K562 (cell line): ENCODE results near the gene PAN2. TPM values are rescaled to one million over a fixed set of nuclear protein-coding genes. Genes with fewer than 3 reads are reported as not detected.

Experiments
- CREB1 ChIP-seq, 2 experiments: sonication (generic) in 1 of 2; formaldehyde crosslinking in 1 of 2; IDR thresholded peaks; 2 replicates each; pipeline versions ENCODE4 v1.6.1 to v1.8.0; 2012 to 2022; ENCODE audit warnings: inconsistent platforms in 1 of 2, mild to moderate bottlenecking in 1 of 2, missing genetic modification reagents in 1 of 2, moderate library complexity in 1 of 2
- JUNB ChIP-seq: fragments of 450-650 bp; formaldehyde crosslinking; conservative IDR thresholded peaks from 2 replicates; pipeline ENCODE4 v1.4.0; 2020; ENCODE audit warnings: mild to moderate bottlenecking
- POLR3A ChIP-seq: IDR thresholded peaks from 2 replicates; pipeline ENCODE4 v1.6.1; 2011; ENCODE audit warnings: borderline replicate concordance, mild to moderate bottlenecking, moderate library complexity; ENCODE audit not compliant: insufficient read length, insufficient read depth; ENCODE audit errors: extremely low read depth
- RBM39 ChIP-seq: fragments of 200-400 bp; formaldehyde crosslinking; optimal IDR thresholded peaks from 2 replicates; pipeline ENCODE3; 2018; ENCODE audit warnings: low read depth, low read length
- RNF2 ChIP-seq: sonication (generic); IDR thresholded peaks from 2 replicates; pipeline ENCODE4 v1.6.1; 2016
- TBP ChIP-seq: optimal IDR thresholded peaks from 2 replicates; pipeline ENCODE3; 2011; ENCODE audit warnings: low read depth, low read length, improper control_type of control experiment
- XRCC5 ChIP-seq: fragments of 200-400 bp; formaldehyde crosslinking; IDR thresholded peaks from 2 replicates; pipeline ENCODE4 v1.6.1; 2017; ENCODE audit warnings: low read depth, mild to moderate bottlenecking, low read length
- ZFX ChIP-seq: sonication (generic); formaldehyde crosslinking; IDR thresholded peaks from 2 replicates; pipeline ENCODE4 v1.8.0; 2022; ENCODE audit warnings: mild to moderate bottlenecking, missing genetic modification reagents, moderate library complexity
- polyA plus RNA-seq, 8 experiments: library from polyadenylated mRNA; depleted of rRNA in 4 of 8; stranded (reverse) in 5 of 8; unstranded in 3 of 8; fragments of >200 nt; fragmentation: Nextera tagmentation in 2 of 8; fragmentation: Illumina TruSeq in 1 of 8; extraction: Ambion mirVana in 2 of 8; extraction: Trizol in 1 of 8; gene quantifications; 2 replicates each; pipeline versions ENCODE4 v1.2.1 to v1.2.3, GENCODE V29; 2011 to 2014; ENCODE audit warnings: inconsistent platforms in 1 of 8, missing spikeins in 1 of 8
- total RNA-seq, 7 experiments: library from RNA; depleted of rRNA in 6 of 7; stranded (reverse); fragments of >200 nt in 6 of 7; fragmentation: Illumina TruSeq in 2 of 7; extraction: Trizol in 2 of 7; gene quantifications; 2 replicates each; pipeline versions ENCODE4 v1.2.1 to v1.2.3, GENCODE V29; 2011 to 2021; ENCODE audit warnings: low replicate concordance in 1 of 7
- TF ChIP-seq, protein P1 (sequence below): fragments of 450-650 bp; IDR thresholded peaks from 2 replicates; pipeline ENCODE4 v1.6.1; 2016; ENCODE audit warnings: low read depth
- TF ChIP-seq, protein P2 (sequence below), 3 experiments: IDR thresholded peaks in 2 of 3; conservative IDR thresholded peaks in 1 of 3; 2 replicates each; pipeline ENCODE4 v1.5.1; 2011 to 2012; ENCODE audit warnings: low read length in 3 of 3, mild to moderate bottlenecking in 3 of 3, control low read depth in 2 of 3, improper control_type of control experiment in 1 of 3, inconsistent platforms in 1 of 3, low read depth in 1 of 3, mixed read lengths in 1 of 3, moderate library complexity in 1 of 3; ENCODE audit not compliant: insufficient read depth in 2 of 3
- TF ChIP-seq, protein P3 (sequence below): sonication (generic); IDR thresholded peaks from 2 replicates; pipeline ENCODE4 v1.6.1; 2016
- TF ChIP-seq, protein P4 (sequence below): fragments of 200-800 bp; sonication (Bioruptor generic); IDR thresholded peaks from 2 replicates; pipeline ENCODE4 v1.6.1; 2017; ENCODE audit warnings: missing genetic modification characterization, missing compliant biosample characterization

The PAN2 gene
- total and polyA plus RNA-seq, 9 of the 15 experiments (the other 6 are each of a cell fraction or from before 2014, with no cell fraction given) = 15.0 to 66.1 (median 25.9) TPM

DNA sequence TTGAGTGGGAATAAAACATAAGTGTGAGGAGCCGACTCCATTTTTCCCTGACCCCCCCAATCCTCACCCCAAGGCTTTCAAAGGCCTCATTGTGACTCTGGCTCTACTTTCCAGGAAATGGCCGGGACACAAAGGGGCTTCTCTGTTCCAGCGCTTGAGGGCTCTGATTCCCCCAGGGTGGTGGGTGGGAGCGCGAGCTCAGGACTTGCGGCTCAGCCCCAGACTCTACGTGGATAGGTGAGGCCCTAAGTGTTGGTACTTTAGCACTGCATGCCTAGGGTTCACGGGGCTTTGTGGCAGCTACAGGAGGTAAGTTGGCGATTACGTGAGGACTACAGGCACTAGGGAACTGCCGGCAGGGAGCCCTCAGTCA lies 18.6 kb downstream of the PAN2 start (continued):
- TF ChIP-seq, protein P1, sequence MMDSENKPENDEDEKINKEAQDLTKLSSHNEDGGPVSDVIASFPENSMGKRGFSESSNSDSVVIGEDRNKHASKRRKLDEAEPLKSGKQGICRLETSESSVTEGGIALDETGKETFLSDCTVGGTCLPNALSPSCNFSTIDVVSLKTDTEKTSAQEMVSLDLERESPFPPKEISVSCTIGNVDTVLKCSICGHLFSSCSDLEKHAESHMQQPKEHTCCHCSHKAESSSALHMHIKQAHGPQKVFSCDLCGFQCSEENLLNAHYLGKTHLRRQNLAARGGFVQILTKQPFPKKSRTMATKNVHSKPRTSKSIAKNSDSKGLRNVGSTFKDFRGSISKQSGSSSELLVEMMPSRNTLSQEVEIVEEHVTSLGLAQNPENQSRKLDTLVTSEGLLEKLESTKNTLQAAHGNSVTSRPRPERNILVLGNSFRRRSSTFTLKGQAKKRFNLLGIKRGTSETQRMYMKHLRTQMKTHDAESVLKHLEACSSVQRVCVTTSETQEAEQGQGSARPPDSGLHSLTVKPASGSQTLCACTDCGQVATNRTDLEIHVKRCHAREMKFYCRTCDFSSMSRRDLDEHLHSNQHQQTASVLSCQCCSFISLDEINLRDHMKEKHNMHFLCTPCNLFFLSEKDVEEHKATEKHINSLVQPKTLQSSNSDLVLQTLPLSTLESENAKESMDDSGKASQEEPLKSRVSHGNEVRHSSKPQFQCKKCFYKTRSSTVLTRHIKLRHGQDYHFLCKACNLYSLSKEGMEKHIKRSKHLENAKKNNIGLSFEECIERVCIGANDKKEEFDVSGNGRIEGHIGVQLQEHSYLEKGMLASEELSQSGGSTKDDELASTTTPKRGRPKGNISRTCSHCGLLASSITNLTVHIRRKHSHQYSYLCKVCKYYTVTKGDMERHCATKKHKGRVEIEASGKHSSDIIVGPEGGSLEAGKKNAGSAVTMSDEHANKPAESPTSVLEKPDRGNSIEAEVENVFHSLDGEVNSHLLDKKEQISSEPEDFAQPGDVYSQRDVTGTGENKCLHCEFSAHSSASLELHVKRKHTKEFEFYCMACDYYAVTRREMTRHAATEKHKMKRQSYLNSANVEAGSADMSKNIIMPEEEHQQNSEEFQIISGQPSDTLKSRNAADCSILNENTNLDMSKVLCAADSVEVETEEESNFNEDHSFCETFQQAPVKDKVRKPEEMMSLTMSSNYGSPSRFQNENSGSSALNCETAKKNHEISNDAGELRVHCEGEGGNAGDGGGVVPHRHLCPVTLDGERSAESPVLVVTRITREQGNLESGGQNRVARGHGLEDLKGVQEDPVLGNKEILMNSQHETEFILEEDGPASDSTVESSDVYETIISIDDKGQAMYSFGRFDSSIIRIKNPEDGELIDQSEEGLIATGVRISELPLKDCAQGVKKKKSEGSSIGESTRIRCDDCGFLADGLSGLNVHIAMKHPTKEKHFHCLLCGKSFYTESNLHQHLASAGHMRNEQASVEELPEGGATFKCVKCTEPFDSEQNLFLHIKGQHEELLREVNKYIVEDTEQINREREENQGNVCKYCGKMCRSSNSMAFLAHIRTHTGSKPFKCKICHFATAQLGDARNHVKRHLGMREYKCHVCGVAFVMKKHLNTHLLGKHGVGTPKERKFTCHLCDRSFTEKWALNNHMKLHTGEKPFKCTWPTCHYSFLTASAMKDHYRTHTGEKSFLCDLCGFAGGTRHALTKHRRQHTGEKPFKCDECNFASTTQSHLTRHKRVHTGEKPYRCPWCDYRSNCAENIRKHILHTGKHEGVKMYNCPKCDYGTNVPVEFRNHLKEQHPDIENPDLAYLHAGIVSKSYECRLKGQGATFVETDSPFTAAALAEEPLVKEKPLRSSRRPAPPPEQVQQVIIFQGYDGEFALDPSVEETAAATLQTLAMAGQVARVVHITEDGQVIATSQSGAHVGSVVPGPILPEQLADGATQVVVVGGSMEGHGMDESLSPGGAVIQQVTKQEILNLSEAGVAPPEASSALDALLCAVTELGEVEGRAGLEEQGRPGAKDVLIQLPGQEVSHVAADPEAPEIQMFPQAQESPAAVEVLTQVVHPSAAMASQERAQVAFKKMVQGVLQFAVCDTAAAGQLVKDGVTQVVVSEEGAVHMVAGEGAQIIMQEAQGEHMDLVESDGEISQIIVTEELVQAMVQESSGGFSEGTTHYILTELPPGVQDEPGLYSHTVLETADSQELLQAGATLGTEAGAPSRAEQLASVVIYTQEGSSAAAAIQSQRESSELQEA = no peak
- TF ChIP-seq ZFX = peak; percentile 70
- TF ChIP-seq JUNB (CRISPR knock-in tag) = no peak
- no peak for TF ChIP-seq RNF2
- TF ChIP-seq, protein P2, sequence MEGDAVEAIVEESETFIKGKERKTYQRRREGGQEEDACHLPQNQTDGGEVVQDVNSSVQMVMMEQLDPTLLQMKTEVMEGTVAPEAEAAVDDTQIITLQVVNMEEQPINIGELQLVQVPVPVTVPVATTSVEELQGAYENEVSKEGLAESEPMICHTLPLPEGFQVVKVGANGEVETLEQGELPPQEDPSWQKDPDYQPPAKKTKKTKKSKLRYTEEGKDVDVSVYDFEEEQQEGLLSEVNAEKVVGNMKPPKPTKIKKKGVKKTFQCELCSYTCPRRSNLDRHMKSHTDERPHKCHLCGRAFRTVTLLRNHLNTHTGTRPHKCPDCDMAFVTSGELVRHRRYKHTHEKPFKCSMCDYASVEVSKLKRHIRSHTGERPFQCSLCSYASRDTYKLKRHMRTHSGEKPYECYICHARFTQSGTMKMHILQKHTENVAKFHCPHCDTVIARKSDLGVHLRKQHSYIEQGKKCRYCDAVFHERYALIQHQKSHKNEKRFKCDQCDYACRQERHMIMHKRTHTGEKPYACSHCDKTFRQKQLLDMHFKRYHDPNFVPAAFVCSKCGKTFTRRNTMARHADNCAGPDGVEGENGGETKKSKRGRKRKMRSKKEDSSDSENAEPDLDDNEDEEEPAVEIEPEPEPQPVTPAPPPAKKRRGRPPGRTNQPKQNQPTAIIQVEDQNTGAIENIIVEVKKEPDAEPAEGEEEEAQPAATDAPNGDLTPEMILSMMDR (IDR thresholded peaks at IDR 0.05 in 2 of 3, conservative IDR thresholded peaks at IDR 0.05 in 1 of 3; ENCODE audit: insufficient read depth in 2 of 3, low read depth in 1 of 3, low read length in 3 of 3) = no peak
- TF ChIP-seq TBP = no peak
- TF ChIP-seq, protein P3, sequence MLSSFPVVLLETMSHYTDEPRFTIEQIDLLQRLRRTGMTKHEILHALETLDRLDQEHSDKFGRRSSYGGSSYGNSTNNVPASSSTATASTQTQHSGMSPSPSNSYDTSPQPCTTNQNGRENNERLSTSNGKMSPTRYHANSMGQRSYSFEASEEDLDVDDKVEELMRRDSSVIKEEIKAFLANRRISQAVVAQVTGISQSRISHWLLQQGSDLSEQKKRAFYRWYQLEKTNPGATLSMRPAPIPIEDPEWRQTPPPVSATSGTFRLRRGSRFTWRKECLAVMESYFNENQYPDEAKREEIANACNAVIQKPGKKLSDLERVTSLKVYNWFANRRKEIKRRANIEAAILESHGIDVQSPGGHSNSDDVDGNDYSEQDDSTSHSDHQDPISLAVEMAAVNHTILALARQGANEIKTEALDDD = no peak
- TF ChIP-seq, protein P4, sequence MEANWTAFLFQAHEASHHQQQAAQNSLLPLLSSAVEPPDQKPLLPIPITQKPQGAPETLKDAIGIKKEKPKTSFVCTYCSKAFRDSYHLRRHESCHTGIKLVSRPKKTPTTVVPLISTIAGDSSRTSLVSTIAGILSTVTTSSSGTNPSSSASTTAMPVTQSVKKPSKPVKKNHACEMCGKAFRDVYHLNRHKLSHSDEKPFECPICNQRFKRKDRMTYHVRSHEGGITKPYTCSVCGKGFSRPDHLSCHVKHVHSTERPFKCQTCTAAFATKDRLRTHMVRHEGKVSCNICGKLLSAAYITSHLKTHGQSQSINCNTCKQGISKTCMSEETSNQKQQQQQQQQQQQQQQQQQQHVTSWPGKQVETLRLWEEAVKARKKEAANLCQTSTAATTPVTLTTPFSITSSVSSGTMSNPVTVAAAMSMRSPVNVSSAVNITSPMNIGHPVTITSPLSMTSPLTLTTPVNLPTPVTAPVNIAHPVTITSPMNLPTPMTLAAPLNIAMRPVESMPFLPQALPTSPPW (CRISPR knock-in tag) = peak; percentile 13; the same call in 1 of the 2 replicates
- TF ChIP-seq CREB1 (IDR thresholded peaks at IDR 0.05) = no peak
- 0 out of 2 replicates have a peak, but pooled peaks have one; percentile 21 for TF ChIP-seq CREB1 (CRISPR knock-in tag; IDR thresholded peaks at IDR 0.05)
- TF ChIP-seq XRCC5 = no peak
- TF ChIP-seq POLR3A = no peak
- TF ChIP-seq RBM39 = peak; percentile 29
